ENCODE measurements around the gene SPATA6. TPM values are rescaled to one million over a fixed set of nuclear protein-coding genes. Genes with fewer than 3 reads are reported as not detected.
"Not testable (repeated sequence)": the region's sequence is repeated elsewhere in the genome, so short reads cannot be mapped to it uniquely, and the experiment has no call there.

The SPATA6 gene
- total and polyA plus RNA-seq, 2 of the 8 experiments (the other 6 are each of a cell fraction or from before 2014, with no cell fraction given), result 2.4 to 17.2 TPM

DNA sequence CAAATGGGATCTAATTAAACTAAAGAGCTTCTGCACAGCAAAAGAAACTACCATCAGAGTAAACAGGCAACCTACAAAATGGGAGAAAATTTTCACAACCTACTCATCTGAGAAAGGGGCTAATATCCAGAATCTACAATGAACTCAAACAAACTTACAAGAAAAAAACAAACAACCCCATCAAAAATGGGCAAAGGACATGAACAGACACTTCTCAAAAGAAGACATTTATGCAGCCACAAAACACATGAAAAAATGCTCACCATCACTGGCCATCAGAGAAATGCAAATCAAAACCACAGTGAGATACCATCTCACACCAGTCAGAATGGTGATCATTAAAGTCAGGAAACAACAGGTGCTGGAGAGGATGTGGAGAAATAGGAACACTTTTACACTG is 189.7 kb downstream of the SPATA6 start:
- H3K9me3 ChIP-seq (ENCODE audit: insufficient read depth in 2 of 2, low read depth in 1 of 2, low read length in 1 of 2); H2BK5ac ChIP-seq (ENCODE audit: low read depth, low read length); H2BK120ac ChIP-seq (replicated peaks; ENCODE audit: low read depth, low read length); H3K36me3 ChIP-seq (ENCODE audit: control insufficient read depth in 2 of 4, insufficient read depth in 4 of 4, low read length in 3 of 4); H3K4me2 ChIP-seq (ENCODE audit: insufficient read depth in 1 of 2, low read depth in 2 of 2, low read length in 2 of 2); H3K18ac ChIP-seq (ENCODE audit: extremely low read depth, low read length); DNase-seq (ENCODE audit: low read depth in 1 of 2, low spot score in 2 of 2); H3K14ac ChIP-seq (ENCODE audit: insufficient read length); H3K79me1 ChIP-seq (ENCODE audit: low read depth, low read length); H2BK15ac ChIP-seq (ENCODE audit: low read length); H2AFZ ChIP-seq (ENCODE audit: low read length); H3K4me3 ChIP-seq (ENCODE audit: extremely low read depth in 1 of 4, insufficient read depth in 2 of 4, low read depth in 3 of 4, low read length in 4 of 4); H3K79me2 ChIP-seq (ENCODE audit: control insufficient read depth in 1 of 2, insufficient read depth in 2 of 2, low read length in 2 of 2); H3K23ac ChIP-seq (ENCODE audit: insufficient read length); H4K8ac ChIP-seq (ENCODE audit: extremely low read depth, insufficient read depth, low read length); POLR2A ChIA-PET (ENCODE audit: partially characterized antibody); H3K27ac ChIP-seq (ENCODE audit: low read depth, low read length); H3K23me2 ChIP-seq (ENCODE audit: low read depth, low read length); H3K4me1 ChIP-seq (replicated peaks in 1 of 4; ENCODE audit: control insufficient read depth in 3 of 4, insufficient read depth in 4 of 4, low read length in 3 of 4); H3K56ac ChIP-seq (replicated peaks; ENCODE audit: insufficient read length, low read depth, low read length); H4K91ac ChIP-seq (replicated peaks; ENCODE audit: insufficient read length, low read length); CTCF ChIA-PET (ENCODE audit: partially characterized antibody); H3K9ac ChIP-seq (replicated peaks in 1 of 4; ENCODE audit: extremely low read depth in 1 of 4, low read depth in 3 of 4, low read length in 3 of 4); H2BK12ac ChIP-seq (ENCODE audit: low read depth, low read length); H2AK5ac ChIP-seq (ENCODE audit: low read depth, low read length); H4K20me1 ChIP-seq (replicated peaks in 1 of 2; ENCODE audit: control insufficient read depth in 1 of 2, insufficient read depth in 2 of 2, low read length in 2 of 2); H3K27me3 ChIP-seq (replicated peaks in 1 of 4; ENCODE audit: control insufficient read depth in 3 of 4, extremely low read depth in 1 of 4, insufficient read depth in 3 of 4, low read length in 3 of 4); H3K4ac ChIP-seq (replicated peaks; ENCODE audit: insufficient read length, low read depth, low read length); FAIRE-seq; H4K5ac ChIP-seq (ENCODE audit: insufficient read length, low read depth, low read length); H2BK20ac ChIP-seq (ENCODE audit: low read length): not testable (repeated sequence)

DNA sequence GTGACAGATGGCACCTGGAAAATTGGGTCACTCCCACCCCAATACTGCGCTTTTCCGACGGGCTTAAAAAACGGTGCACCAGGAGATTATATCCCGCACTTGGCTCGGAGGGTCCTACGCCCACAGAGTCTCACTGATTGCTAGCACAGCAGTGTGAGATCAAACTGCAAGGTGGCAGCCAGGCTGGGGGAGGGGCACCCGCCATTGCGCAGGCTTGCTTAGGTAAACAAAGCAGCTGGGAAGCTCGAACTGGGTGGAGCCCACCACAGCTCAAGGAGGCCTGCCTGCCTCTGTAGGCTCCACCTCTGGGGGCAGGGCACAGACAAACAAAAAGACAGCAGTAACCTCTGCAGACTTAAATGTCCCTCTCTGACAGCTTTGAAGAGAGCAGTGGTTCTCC is 194.6 kb downstream of the SPATA6 start:
- H4K91ac ChIP-seq (replicated peaks; ENCODE audit: insufficient read length, low read length); H3K23me2 ChIP-seq (ENCODE audit: low read depth, low read length); H3K27me3 ChIP-seq (replicated peaks in 1 of 4; ENCODE audit: control insufficient read depth in 3 of 4, extremely low read depth in 1 of 4, insufficient read depth in 3 of 4, low read length in 3 of 4); H2BK120ac ChIP-seq (replicated peaks; ENCODE audit: low read depth, low read length); H3K27ac ChIP-seq (ENCODE audit: low read depth, low read length); H4K5ac ChIP-seq (ENCODE audit: insufficient read length, low read depth, low read length); H3K23ac ChIP-seq (ENCODE audit: insufficient read length); H3K9ac ChIP-seq (replicated peaks in 1 of 4; ENCODE audit: extremely low read depth in 1 of 4, low read depth in 3 of 4, low read length in 3 of 4); H3K14ac ChIP-seq (ENCODE audit: insufficient read length); H3K18ac ChIP-seq (ENCODE audit: extremely low read depth, low read length); H4K8ac ChIP-seq (ENCODE audit: extremely low read depth, insufficient read depth, low read length); H2AFZ ChIP-seq (ENCODE audit: low read length); H3K79me2 ChIP-seq (ENCODE audit: control insufficient read depth in 1 of 2, insufficient read depth in 2 of 2, low read length in 2 of 2); H3K4me2 ChIP-seq (ENCODE audit: insufficient read depth in 1 of 2, low read depth in 2 of 2, low read length in 2 of 2); H2BK20ac ChIP-seq (ENCODE audit: low read length); H3K36me3 ChIP-seq (ENCODE audit: control insufficient read depth in 2 of 4, insufficient read depth in 4 of 4, low read length in 3 of 4); H2BK5ac ChIP-seq (ENCODE audit: low read depth, low read length); DNase-seq (ENCODE audit: low read depth in 1 of 2, low spot score in 2 of 2); H3K4ac ChIP-seq (replicated peaks; ENCODE audit: insufficient read length, low read depth, low read length); H3K9me3 ChIP-seq (ENCODE audit: insufficient read depth in 2 of 2, low read depth in 1 of 2, low read length in 1 of 2); H2BK15ac ChIP-seq (ENCODE audit: low read length); H3K56ac ChIP-seq (replicated peaks; ENCODE audit: insufficient read length, low read depth, low read length); H4K20me1 ChIP-seq (replicated peaks in 1 of 2; ENCODE audit: control insufficient read depth in 1 of 2, insufficient read depth in 2 of 2, low read length in 2 of 2); H3K79me1 ChIP-seq (ENCODE audit: low read depth, low read length); H3K4me3 ChIP-seq (ENCODE audit: extremely low read depth in 1 of 4, insufficient read depth in 2 of 4, low read depth in 3 of 4, low read length in 4 of 4); H3K4me1 ChIP-seq (replicated peaks in 1 of 4; ENCODE audit: control insufficient read depth in 3 of 4, insufficient read depth in 4 of 4, low read length in 3 of 4); FAIRE-seq; POLR2A ChIA-PET (ENCODE audit: partially characterized antibody); H2BK12ac ChIP-seq (ENCODE audit: low read depth, low read length); H2AK5ac ChIP-seq (ENCODE audit: low read depth, low read length): not testable (repeated sequence)
- CTCF ChIA-PET (ENCODE audit: partially characterized antibody), result interaction anchor here (0.6 to 1.0 kb wide), 2 partner anchors 27 to 539 kb away, joined by 3 read pairs; no protein-coding TSS in a partner anchor
- 97% methylated on average over 8 of the region's 10 CpGs; no CpG with 5 or more reads in 1 of the 2 experiments for WGBS, 2 experiments (ENCODE audit: extremely low coverage in 1 of 2, insufficient coverage in 1 of 2, insufficient read length in 1 of 2, insufficient replicate concordance in 2 of 2, low coverage in 1 of 2, low lambda C conversion rate in 2 of 2, missing lambda C conversion rate in 1 of 2)

All from H1 (cell line).